Ishikawa (cell line): ENCODE measurements around the gene LTF.

Experiments used
- EGR1 ChIP-seq: IDR thresholded peaks from 2 replicates; pipeline ENCODE4 v1.6.1; 2012
- EP300 ChIP-seq: IDR thresholded peaks from 2 replicates; pipeline ENCODE4 v1.6.1; 2012; ENCODE audit warnings: borderline replicate concordance
- NFIC ChIP-seq: IDR thresholded peaks from 2 replicates; pipeline ENCODE4 v1.6.1; 2012

GRCh38 chr3:46488735-46489361 is 24.1 kb upstream of the LTF start:
- TF ChIP-seq NFIC: no peak
- no peak; the same call in 1 of the 2 replicates for TF ChIP-seq EP300
- TF ChIP-seq EGR1: no peak
